Activated T-helper 9 cell treated with anti-CD3 and anti-CD28 coated beads, Interleukin-2, amount 50 U/mL, for 16 hours (primary cell): Measurements from ENCODE around the gene EGFL6.

Source experiments
- DNase-seq: peaks from one replicate; pipeline ENCODE4 v3.0.0-alpha.2; 2020; ENCODE audit warnings: low read depth

EGFL6 gene

GRCh38 chrX:13569479-13570260 is at the start of gene EGFL6:
Gene EGFL6 (plus strand): TSS chrX:13569601. CDS start chrX:13569862, 261 bp downstream.
- DNase-seq = no peak

GRCh38 chrX:13520351-13520750 is 49.0 kb upstream of the EGFL6 start:
- no peak for DNase-seq

- no peak for DNase-seq
These were observed 48.5 kb upstream of the EGFL6 start for GRCh38 chrX:13520936-13521335.

GRCh38 chrX:13522811-13523210 is 46.6 kb upstream of the EGFL6 start:
- no peak for DNase-seq

GRCh38 chrX:13533726-13534125 is 35.7 kb upstream of the EGFL6 start:
- DNase-seq = no peak

- DNase-seq = no peak
These were observed 33.8 kb upstream of the EGFL6 start for GRCh38 chrX:13535376-13536165.

- no peak for DNase-seq
These were observed 32.9 kb upstream of the EGFL6 start for GRCh38 chrX:13536551-13536950.

- no peak for DNase-seq
These were observed 31.0 kb upstream of the EGFL6 start for GRCh38 chrX:13538414-13538813.

GRCh38 chrX:13540602-13541001 is 28.8 kb upstream of the EGFL6 start:
- no peak for DNase-seq

GRCh38 chrX:13545726-13546125 is 23.7 kb upstream of the EGFL6 start:
- DNase-seq = no peak

- DNase-seq = no peak
These were observed 21.7 kb upstream of the EGFL6 start for GRCh38 chrX:13547671-13548070.

- no peak for DNase-seq
These were observed 19.1 kb upstream of the EGFL6 start for GRCh38 chrX:13550346-13550745.

GRCh38 chrX:13551610-13552009 is 17.8 kb upstream of the EGFL6 start:
- DNase-seq = no peak

GRCh38 chrX:13552892-13553291 is 16.5 kb upstream of the EGFL6 start:
- DNase-seq = no peak

GRCh38 chrX:13565511-13565910 is 3.9 kb upstream of the EGFL6 start:
- DNase-seq = no peak

- no peak for DNase-seq
These were observed 832 bp downstream of the EGFL6 start for GRCh38 chrX:13570261-13570605.

GRCh38 chrX:13571136-13571535 is 1.7 kb downstream of the EGFL6 start:
- no peak for DNase-seq

- DNase-seq = no peak
These were observed 5.2 kb downstream of the EGFL6 start for GRCh38 chrX:13574600-13574999.

GRCh38 chrX:13579661-13580060 is 10.3 kb downstream of the EGFL6 start:
- DNase-seq = no peak

- no peak for DNase-seq
These were observed 12.2 kb downstream of the EGFL6 start for GRCh38 chrX:13581554-13581953.

GRCh38 chrX:13587786-13588477 is 18.5 kb downstream of the EGFL6 start:
- no peak for DNase-seq

- no peak for DNase-seq
These were observed 20.8 kb downstream of the EGFL6 start for GRCh38 chrX:13590207-13590606.

- DNase-seq = no peak
These were observed 21.5 kb downstream of the EGFL6 start for GRCh38 chrX:13590914-13591313.
